Panc1 (cell line): ENCODE data around the gene OR6J1.

Experiments used
- POLR2AphosphoS5 ChIP-seq: IDR thresholded peaks from 2 replicates; pipeline ENCODE4 v1.6.1; 2012; ENCODE audit warnings: mild to moderate bottlenecking, low read depth, low read length, moderate library complexity
- SIN3A ChIP-seq: IDR thresholded peaks from 2 replicates; pipeline ENCODE4 v1.6.1; 2012; ENCODE audit warnings: low read depth, mild to moderate bottlenecking, low read length, moderate library complexity, borderline replicate concordance; ENCODE audit not compliant: insufficient read depth
- TCF7L2 ChIP-seq: IDR thresholded peaks from 2 replicates; pipeline ENCODE4 v1.6.1; 2011; ENCODE audit warnings: mild to moderate bottlenecking, low read depth, low read length, inconsistent platforms
- TF ChIP-seq, protein P1 (sequence below): fragments of 450-650 bp; IDR thresholded peaks from 2 replicates; pipeline ENCODE4 v1.5.1; 2017; ENCODE audit warnings: mild to moderate bottlenecking
- TF ChIP-seq, protein P2 (sequence below), 2 experiments: IDR thresholded peaks; 2 replicates each; pipeline ENCODE4 v1.6.1; 2011 to 2012; ENCODE audit warnings: low read depth in 2 of 2, control low read depth in 1 of 2, low read length in 1 of 2, mild to moderate bottlenecking in 1 of 2, moderate library complexity in 1 of 2; ENCODE audit not compliant: insufficient read depth in 1 of 2

DNA sequence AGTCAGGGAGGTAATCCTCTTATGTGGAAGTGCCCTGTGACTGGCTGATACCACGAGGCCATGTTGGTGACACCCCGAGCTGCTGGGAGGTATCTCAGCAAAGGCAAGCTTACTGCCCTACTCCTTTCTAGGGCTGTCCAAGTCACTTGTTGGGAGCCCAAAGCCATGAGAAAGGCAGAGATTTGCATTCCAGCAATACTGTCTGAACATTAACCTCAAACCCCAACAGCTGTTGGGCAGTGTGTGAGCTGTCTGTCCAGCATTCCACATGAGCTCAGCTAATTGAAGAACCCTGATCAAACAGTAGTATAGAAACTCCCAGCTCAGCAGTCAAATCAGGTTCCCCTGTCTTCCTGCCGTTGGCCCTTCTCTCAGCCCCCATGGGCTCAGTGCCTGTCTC, 36.9 kb downstream of the OR6J1 start:
- TF ChIP-seq, protein P1, sequence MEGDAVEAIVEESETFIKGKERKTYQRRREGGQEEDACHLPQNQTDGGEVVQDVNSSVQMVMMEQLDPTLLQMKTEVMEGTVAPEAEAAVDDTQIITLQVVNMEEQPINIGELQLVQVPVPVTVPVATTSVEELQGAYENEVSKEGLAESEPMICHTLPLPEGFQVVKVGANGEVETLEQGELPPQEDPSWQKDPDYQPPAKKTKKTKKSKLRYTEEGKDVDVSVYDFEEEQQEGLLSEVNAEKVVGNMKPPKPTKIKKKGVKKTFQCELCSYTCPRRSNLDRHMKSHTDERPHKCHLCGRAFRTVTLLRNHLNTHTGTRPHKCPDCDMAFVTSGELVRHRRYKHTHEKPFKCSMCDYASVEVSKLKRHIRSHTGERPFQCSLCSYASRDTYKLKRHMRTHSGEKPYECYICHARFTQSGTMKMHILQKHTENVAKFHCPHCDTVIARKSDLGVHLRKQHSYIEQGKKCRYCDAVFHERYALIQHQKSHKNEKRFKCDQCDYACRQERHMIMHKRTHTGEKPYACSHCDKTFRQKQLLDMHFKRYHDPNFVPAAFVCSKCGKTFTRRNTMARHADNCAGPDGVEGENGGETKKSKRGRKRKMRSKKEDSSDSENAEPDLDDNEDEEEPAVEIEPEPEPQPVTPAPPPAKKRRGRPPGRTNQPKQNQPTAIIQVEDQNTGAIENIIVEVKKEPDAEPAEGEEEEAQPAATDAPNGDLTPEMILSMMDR: no peak
- TF ChIP-seq TCF7L2 (no peak), POLR2AphosphoS5 (no peak), SIN3A (no peak)
- TF ChIP-seq, protein P2, sequence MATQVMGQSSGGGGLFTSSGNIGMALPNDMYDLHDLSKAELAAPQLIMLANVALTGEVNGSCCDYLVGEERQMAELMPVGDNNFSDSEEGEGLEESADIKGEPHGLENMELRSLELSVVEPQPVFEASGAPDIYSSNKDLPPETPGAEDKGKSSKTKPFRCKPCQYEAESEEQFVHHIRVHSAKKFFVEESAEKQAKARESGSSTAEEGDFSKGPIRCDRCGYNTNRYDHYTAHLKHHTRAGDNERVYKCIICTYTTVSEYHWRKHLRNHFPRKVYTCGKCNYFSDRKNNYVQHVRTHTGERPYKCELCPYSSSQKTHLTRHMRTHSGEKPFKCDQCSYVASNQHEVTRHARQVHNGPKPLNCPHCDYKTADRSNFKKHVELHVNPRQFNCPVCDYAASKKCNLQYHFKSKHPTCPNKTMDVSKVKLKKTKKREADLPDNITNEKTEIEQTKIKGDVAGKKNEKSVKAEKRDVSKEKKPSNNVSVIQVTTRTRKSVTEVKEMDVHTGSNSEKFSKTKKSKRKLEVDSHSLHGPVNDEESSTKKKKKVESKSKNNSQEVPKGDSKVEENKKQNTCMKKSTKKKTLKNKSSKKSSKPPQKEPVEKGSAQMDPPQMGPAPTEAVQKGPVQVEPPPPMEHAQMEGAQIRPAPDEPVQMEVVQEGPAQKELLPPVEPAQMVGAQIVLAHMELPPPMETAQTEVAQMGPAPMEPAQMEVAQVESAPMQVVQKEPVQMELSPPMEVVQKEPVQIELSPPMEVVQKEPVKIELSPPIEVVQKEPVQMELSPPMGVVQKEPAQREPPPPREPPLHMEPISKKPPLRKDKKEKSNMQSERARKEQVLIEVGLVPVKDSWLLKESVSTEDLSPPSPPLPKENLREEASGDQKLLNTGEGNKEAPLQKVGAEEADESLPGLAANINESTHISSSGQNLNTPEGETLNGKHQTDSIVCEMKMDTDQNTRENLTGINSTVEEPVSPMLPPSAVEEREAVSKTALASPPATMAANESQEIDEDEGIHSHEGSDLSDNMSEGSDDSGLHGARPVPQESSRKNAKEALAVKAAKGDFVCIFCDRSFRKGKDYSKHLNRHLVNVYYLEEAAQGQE (IDR thresholded peaks at IDR 0.05; ENCODE audit: insufficient read depth in 1 of 2, low read depth in 2 of 2, low read length in 1 of 2): no peak
